ENCODE data around the gene PPP2R5E.

The PPP2R5E gene

DNA sequence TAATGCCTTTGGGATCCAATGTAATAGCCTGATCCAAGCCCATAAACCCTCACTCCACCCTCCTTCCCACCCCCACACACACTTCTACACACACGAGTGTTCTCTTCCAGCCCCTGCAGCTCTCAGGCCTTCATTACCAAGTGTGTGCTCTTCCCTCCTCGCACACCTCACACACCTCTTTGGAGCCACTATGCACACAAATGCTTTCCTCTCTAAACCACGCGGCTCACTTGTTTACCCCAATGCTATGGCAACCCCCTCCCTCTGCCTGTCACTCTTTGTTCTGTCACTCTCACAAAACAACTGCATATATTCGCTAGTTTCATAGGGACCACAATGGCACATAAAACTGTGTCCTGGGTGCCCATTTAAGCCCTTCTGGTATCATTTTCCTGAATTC lies 35.1 kb downstream of the PPP2R5E start:
- TF ChIP-seq, protein P1, sequence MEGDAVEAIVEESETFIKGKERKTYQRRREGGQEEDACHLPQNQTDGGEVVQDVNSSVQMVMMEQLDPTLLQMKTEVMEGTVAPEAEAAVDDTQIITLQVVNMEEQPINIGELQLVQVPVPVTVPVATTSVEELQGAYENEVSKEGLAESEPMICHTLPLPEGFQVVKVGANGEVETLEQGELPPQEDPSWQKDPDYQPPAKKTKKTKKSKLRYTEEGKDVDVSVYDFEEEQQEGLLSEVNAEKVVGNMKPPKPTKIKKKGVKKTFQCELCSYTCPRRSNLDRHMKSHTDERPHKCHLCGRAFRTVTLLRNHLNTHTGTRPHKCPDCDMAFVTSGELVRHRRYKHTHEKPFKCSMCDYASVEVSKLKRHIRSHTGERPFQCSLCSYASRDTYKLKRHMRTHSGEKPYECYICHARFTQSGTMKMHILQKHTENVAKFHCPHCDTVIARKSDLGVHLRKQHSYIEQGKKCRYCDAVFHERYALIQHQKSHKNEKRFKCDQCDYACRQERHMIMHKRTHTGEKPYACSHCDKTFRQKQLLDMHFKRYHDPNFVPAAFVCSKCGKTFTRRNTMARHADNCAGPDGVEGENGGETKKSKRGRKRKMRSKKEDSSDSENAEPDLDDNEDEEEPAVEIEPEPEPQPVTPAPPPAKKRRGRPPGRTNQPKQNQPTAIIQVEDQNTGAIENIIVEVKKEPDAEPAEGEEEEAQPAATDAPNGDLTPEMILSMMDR (IDR thresholded peaks at IDR 0.05; ENCODE audit: low read depth, low read length, missing control alignments), result no peak
- no peak for DNase-seq (ENCODE audit: extremely low read depth, low read depth)
- H3K4me3 ChIP-seq (replicated peaks; ENCODE audit: low read depth, low read length), result no peak overlapping the region

DNA sequence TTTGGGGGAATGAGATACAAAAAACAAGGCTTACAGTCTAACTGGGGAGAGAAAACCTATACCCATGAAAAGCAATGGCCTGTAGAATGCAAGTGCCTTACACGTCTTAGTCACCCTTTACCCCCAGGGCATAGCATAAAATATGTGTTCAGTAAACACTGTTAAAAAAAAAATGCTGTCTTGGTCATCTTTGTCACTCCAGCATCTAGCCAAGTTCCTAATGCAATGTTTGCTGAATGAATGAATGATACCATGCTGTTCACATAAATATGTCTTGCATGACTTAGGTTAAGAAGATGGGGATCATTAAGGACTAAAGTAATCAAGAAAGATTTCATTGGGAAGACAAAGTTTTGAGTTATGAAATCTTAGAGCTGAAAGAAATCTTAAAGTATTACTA lies 38.5 kb downstream of the PPP2R5E start:
- no peak overlapping the region for H3K4me3 ChIP-seq (replicated peaks; ENCODE audit: low read depth, low read length)
- DNase-seq (ENCODE audit: extremely low read depth, low read depth), result no peak
- TF ChIP-seq, protein P1 (IDR thresholded peaks at IDR 0.05; ENCODE audit: low read depth, low read length, missing control alignments), result no peak

DNA sequence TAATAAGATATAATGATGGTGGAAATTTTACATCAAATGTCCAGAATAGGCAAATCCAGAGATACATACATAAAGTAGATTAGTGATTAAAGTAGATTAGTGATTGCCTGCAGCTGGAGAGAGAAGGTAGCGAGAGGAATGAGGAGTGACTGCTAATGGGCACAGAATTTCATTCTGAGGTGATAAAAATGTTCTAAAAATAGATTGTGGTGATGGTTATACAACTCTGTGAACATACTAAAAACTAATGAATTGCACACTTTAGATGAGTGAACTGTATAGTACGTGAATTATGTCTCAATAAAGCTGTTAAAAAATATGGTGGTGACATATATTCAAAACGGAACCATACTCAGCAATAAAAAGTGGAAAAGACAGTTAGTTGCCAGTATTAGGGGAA lies 41.7 kb downstream of the PPP2R5E start:
- no peak overlapping the region for H3K4me3 ChIP-seq (replicated peaks; ENCODE audit: low read depth, low read length)
- no peak for DNase-seq (ENCODE audit: extremely low read depth, low read depth)
- TF ChIP-seq, protein P1 (IDR thresholded peaks at IDR 0.05; ENCODE audit: low read depth, low read length, missing control alignments), result no peak

DNA sequence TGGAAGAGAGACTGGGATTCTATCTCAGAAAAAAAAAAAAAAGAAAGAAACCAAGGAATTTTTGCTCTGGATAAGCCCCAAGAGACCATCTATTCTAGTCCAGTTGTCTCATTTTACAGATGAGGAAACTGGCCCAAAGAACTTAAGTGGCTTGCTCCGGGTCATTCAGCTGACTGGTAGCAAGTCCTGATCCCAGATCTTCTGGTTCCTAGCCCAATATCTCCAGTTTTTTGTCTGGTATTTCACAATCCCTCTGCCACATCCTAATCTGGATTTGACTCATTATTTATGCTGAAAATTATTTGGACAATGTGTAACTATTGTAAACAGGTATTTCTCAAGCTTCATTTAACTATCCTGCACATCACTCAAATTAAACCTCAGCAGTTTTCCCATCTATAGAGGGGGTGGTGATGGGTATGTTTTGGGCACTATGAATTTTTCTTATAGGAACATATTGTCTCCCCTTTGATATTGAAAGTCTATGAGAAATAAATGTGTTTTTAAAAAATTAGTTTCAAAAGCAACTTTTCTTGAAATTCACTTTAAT lies 43.4 kb downstream of the PPP2R5E start:
- no peak overlapping the region for H3K4me3 ChIP-seq (replicated peaks; ENCODE audit: low read depth, low read length)
- no peak for DNase-seq (ENCODE audit: extremely low read depth, low read depth)
- TF ChIP-seq, protein P1 (IDR thresholded peaks at IDR 0.05; ENCODE audit: low read depth, low read length, missing control alignments), result no peak

DNA sequence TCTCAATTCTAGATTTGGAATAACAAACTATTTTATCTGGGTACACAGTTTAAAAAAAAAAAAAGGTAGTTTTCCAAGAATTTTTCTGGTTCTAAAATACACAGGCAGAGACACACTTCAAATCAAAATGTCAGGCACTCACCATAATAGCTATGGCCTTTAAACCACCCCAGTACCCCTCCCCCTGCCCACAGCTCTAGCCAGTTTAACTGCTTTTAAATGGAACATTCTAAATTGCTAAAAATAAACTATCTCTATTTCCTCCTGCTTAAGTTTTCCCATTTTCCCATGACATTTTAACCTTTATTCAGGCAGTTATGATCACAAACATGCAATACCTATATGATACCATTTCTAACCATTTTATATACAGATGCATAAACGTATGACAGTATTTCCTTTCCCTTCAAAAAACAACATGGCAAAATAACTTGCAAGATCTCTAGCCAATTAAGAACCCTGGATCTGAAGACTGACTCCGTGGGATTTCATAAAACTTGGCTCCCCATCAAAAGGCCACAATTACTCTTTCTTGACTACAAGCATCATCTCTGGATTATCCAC lies 46.3 kb downstream of the PPP2R5E start:
- DNase-seq (ENCODE audit: extremely low read depth, low read depth), result no peak
- TF ChIP-seq, protein P1 (IDR thresholded peaks at IDR 0.05; ENCODE audit: low read depth, low read length, missing control alignments), result no peak
- no peak overlapping the region for H3K4me3 ChIP-seq (replicated peaks; ENCODE audit: low read depth, low read length)

DNA sequence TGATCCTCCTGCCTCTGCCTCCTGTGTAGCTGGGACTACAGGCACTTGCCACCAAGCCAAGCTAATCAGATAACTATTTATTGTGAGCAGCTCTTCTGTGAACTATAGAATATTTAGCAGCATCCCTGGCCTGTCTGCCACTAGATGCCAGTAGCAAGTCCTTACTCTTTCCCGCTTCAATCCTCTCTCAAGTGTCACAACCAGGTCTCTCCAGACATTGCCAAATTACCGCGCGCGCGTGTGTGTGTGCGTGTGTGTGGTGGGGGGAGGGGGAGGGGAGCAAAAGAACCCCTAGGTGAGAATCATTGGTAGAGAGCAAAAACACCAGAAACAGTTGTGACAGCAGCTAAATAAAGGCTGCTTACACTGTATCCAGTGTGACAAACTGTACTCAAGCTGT lies 49.9 kb downstream of the PPP2R5E start:
- TF ChIP-seq, protein P1 (IDR thresholded peaks at IDR 0.05; ENCODE audit: low read depth, low read length, missing control alignments), result peak; percentile 21
- no peak for DNase-seq (ENCODE audit: extremely low read depth, low read depth)
- no peak overlapping the region for H3K4me3 ChIP-seq (replicated peaks; ENCODE audit: low read depth, low read length)

DNA sequence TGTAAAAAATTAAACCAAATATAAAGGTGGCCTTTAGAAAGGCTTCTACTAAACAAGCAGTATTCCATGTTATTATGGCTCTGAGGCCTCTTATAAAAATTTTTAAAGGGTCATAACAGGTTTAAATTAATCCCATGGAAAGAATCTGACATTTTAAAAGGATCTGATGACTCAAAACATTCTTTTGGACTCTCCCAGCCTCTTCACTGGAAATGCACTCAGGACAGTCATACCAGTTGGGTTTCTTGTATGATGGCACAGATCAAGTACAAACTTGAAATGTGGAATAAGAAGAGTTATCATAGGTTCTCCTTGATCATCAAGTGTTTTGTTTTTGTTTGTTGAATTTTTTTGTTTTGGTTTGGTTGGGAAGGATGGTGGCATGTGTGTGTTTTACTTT lies 50.8 kb downstream of the PPP2R5E start:
- no peak overlapping the region for H3K4me3 ChIP-seq (replicated peaks; ENCODE audit: low read depth, low read length)
- no peak for DNase-seq (ENCODE audit: extremely low read depth, low read depth)
- TF ChIP-seq, protein P1 (IDR thresholded peaks at IDR 0.05; ENCODE audit: low read depth, low read length, missing control alignments), result no peak

Measured in HFF-Myc (cell line).